Mesendoderm (in vitro differentiated cells): Measurements from ENCODE around the gene DDIT3. TPM values are rescaled to one million over a fixed set of nuclear protein-coding genes. Genes with fewer than 3 reads are reported as not detected.
A peak's percentile ranks its signal among the peaks of the same experiment; 100 is the strongest.

Experiments used
- DNase-seq: peaks from one replicate; pipeline ENCODE4 v3.0.0; 2013
- H2AK5ac ChIP-seq: 2 replicates; pipeline ENCODE4 v1.6.1; 2013; ENCODE audit warnings: low read length, inconsistent platforms
- H2BK120ac ChIP-seq: 2 replicates; pipeline ENCODE4 v1.6.1; 2013; ENCODE audit warnings: low read depth, mild to moderate bottlenecking, low read length, moderate library complexity, mixed read lengths
- H2BK15ac ChIP-seq: replicated peaks from 2 replicates; pipeline ENCODE4 v1.6.1; 2013; ENCODE audit warnings: low read depth, mild to moderate bottlenecking, moderate library complexity
- H2BK5ac ChIP-seq: 2 replicates; pipeline ENCODE4 v1.6.1; 2013; ENCODE audit warnings: low read length, inconsistent platforms
- H3K18ac ChIP-seq: 2 replicates; pipeline ENCODE4 v1.6.1; 2013; ENCODE audit warnings: mild to moderate bottlenecking, low read length, mixed read lengths
- H3K23ac ChIP-seq: one replicate; pipeline ENCODE4 v1.6.1; 2013; ENCODE audit warnings: low read length
- H3K27ac ChIP-seq: 2 replicates; pipeline ENCODE4 v1.5.1; 2013; ENCODE audit warnings: low read depth, mild to moderate bottlenecking, inconsistent platforms, low read length, moderate library complexity
- H3K27me3 ChIP-seq: 2 replicates; pipeline ENCODE4 v1.6.1; 2013; ENCODE audit warnings: low read length, control low read depth, mild to moderate bottlenecking, inconsistent platforms; ENCODE audit not compliant: insufficient read depth, poor library complexity
- H3K36me3 ChIP-seq: 2 replicates; pipeline ENCODE4 v1.6.1; 2013; ENCODE audit warnings: low read length, inconsistent platforms; ENCODE audit not compliant: control insufficient read depth, insufficient read depth
- H3K4ac ChIP-seq: one replicate; pipeline ENCODE4 v1.6.1; 2013; ENCODE audit warnings: low read depth, mild to moderate bottlenecking, low read length, moderate library complexity
- H3K4me1 ChIP-seq: 2 replicates; pipeline ENCODE4 v1.6.1; 2013; ENCODE audit warnings: low read depth, low read length, inconsistent platforms; ENCODE audit not compliant: control insufficient read depth
- H3K4me2 ChIP-seq: 2 replicates; pipeline ENCODE4 v1.6.1; 2013; ENCODE audit warnings: low read length
- H3K4me3 ChIP-seq: 2 replicates; pipeline ENCODE4 v1.5.1; 2013; ENCODE audit warnings: mild to moderate bottlenecking, low read length
- H3K56ac ChIP-seq: one replicate; pipeline ENCODE4 v1.6.1; 2013; ENCODE audit warnings: low read length
- H3K79me1 ChIP-seq: 2 replicates; pipeline ENCODE4 v1.6.1; 2013; ENCODE audit warnings: low read length, inconsistent platforms
- H3K79me2 ChIP-seq: 2 replicates; pipeline ENCODE4 v1.6.1; 2013; ENCODE audit warnings: mild to moderate bottlenecking, low read length; ENCODE audit not compliant: control insufficient read depth, insufficient read depth
- H3K9ac ChIP-seq: 2 replicates; pipeline ENCODE4 v1.6.1; 2013; ENCODE audit warnings: low read length, inconsistent platforms
- H4K5ac ChIP-seq: one replicate; pipeline ENCODE4 v1.6.1; 2013; ENCODE audit warnings: low read length
- H4K8ac ChIP-seq: one replicate; pipeline ENCODE4 v1.6.1; 2013; ENCODE audit warnings: low read depth, mild to moderate bottlenecking, control low read depth, low read length, moderate library complexity
- WGBS: extraction: QIAGEN DNeasy Blood & Tissue Kit; methylation state at CpG from one replicate; pipeline ENCODE4 v1.1.7; 2013; ENCODE audit warnings: low lambda C conversion rate, missing lambda C conversion rate; ENCODE audit not compliant: insufficient coverage; ENCODE audit errors: extremely low coverage; 5-methylcytosine and 5-hydroxymethylcytosine counted together
- polyA plus RNA-seq, 2 experiments: library from polyadenylated mRNA; stranded (reverse); fragments of 200-250 nt; gene quantifications; one replicate each; pipeline ENCODE4 v1.2.3, GENCODE V29; 2013

The DDIT3 gene
- 8.2 TPM for polyA plus RNA-seq (2013, experiment 1 of 2)
- polyA plus RNA-seq (2013, experiment 2 of 2), result 7.6 TPM

GRCh38 chr12:57520053-57520818 is at the start of gene DDIT3:
Gene DDIT3 (minus strand): TSS chr12:57520514. CDS start chr12:57517406, 3,108 bp downstream.
- H3K18ac ChIP-seq, result peak within 1 kb of the TSS; percentile 33
- H2BK15ac ChIP-seq, result no peak within 1 kb of the TSS
- no peaks in the 10 kb centered on the region for H3K27me3 ChIP-seq
- H4K5ac ChIP-seq, result no peak within 1 kb of the TSS
- H3K9ac ChIP-seq, result peak within 1 kb of the TSS; percentile 88
- peak within 1 kb of the TSS; percentile 90 for H3K56ac ChIP-seq
- peak within 1 kb of the TSS; percentile 67 for H3K4me3 ChIP-seq
- WGBS, result no CpG with 5 or more reads among the region's 52 CpGs
- H2AK5ac ChIP-seq, result no peak within 1 kb of the TSS
- peak within 1 kb of the TSS; percentile 19 for H2BK120ac ChIP-seq
- H3K27ac ChIP-seq, result peak within 1 kb of the TSS; percentile 86
- H3K4me2 ChIP-seq, result peak within 1 kb of the TSS; percentile 85
- H3K4me1 ChIP-seq, result peaks cover 9% of the 10 kb centered on the region
- H4K8ac ChIP-seq, result peak within 1 kb of the TSS; percentile 92
- peaks cover 5% of the 10 kb centered on the region for H3K79me2 ChIP-seq
- peak within 1 kb of the TSS; percentile 1 for H2BK5ac ChIP-seq
- H3K79me1 ChIP-seq, result peaks cover 11% of the 10 kb centered on the region
- peak within 1 kb of the TSS; percentile 70 for H3K23ac ChIP-seq
- peak; percentile 99 for DNase-seq
- peak within 1 kb of the TSS; percentile 6 for H3K4ac ChIP-seq
- H3K36me3 ChIP-seq, result peaks cover 17% of the 10 kb centered on the region

GRCh38 chr12:57569858-57570257 is 49.5 kb upstream of the DDIT3 start:
- H2BK5ac ChIP-seq, result no peak overlapping the region
- H2BK120ac ChIP-seq, result no peak overlapping the region
- WGBS, result no CpG with 5 or more reads among the region's 18 CpGs
- peaks cover 2% of the 10 kb centered on the region for H3K36me3 ChIP-seq
- no peaks in the 10 kb centered on the region for H3K79me2 ChIP-seq
- H2AK5ac ChIP-seq, result no peak overlapping the region
- no peak overlapping the region for H3K4me2 ChIP-seq
- no peak overlapping the region for H3K9ac ChIP-seq
- no peak overlapping the region for H3K27ac ChIP-seq
- H3K4ac ChIP-seq, result no peak overlapping the region
- H2BK15ac ChIP-seq, result no peak overlapping the region
- H3K79me1 ChIP-seq, result no peaks in the 10 kb centered on the region
- no peaks in the 10 kb centered on the region for H3K4me1 ChIP-seq
- no peak for DNase-seq
- H4K5ac ChIP-seq, result no peak overlapping the region
- no peak overlapping the region for H4K8ac ChIP-seq
- H3K18ac ChIP-seq, result no peak overlapping the region
- no peak overlapping the region for H3K56ac ChIP-seq
- H3K23ac ChIP-seq, result no peak overlapping the region
- H3K4me3 ChIP-seq, result no peak overlapping the region
- no peaks in the 10 kb centered on the region for H3K27me3 ChIP-seq

GRCh38 chr12:57568838-57569237 is 48.5 kb upstream of the DDIT3 start:
- no CpG with 5 or more reads among the region's 6 CpGs for WGBS
- H3K27ac ChIP-seq, result no peak overlapping the region
- H3K18ac ChIP-seq, result no peak overlapping the region
- no peak overlapping the region for H3K56ac ChIP-seq
- no peak overlapping the region for H3K4me3 ChIP-seq
- no peak overlapping the region for H3K4me2 ChIP-seq
- no peak overlapping the region for H2BK5ac ChIP-seq
- H4K8ac ChIP-seq, result no peak overlapping the region
- H3K79me1 ChIP-seq, result no peaks in the 10 kb centered on the region
- H3K27me3 ChIP-seq, result no peaks in the 10 kb centered on the region
- peaks cover 2% of the 10 kb centered on the region for H3K36me3 ChIP-seq
- H3K9ac ChIP-seq, result no peak overlapping the region
- H2AK5ac ChIP-seq, result no peak overlapping the region
- no peaks in the 10 kb centered on the region for H3K79me2 ChIP-seq
- no peaks in the 10 kb centered on the region for H3K4me1 ChIP-seq
- no peak for DNase-seq
- H2BK15ac ChIP-seq, result no peak overlapping the region
- no peak overlapping the region for H4K5ac ChIP-seq
- no peak overlapping the region for H2BK120ac ChIP-seq
- no peak overlapping the region for H3K23ac ChIP-seq
- H3K4ac ChIP-seq, result no peak overlapping the region

- Histone ChIP-seq H4K8ac (no peak overlapping the region), H3K36me3 (no peaks in the 10 kb centered on the region), H2BK120ac (no peak overlapping the region), H3K4ac (no peak overlapping the region), H3K9ac (no peak overlapping the region), H3K79me2 (no peaks in the 10 kb centered on the region), H2BK5ac (no peak overlapping the region), H3K23ac (peak overlapping the region; percentile 6), H3K18ac (no peak overlapping the region), H2BK15ac (no peak overlapping the region), H3K27me3 (no peaks in the 10 kb centered on the region), H3K4me2 (no peak overlapping the region), H2AK5ac (no peak overlapping the region), H3K79me1 (no peaks in the 10 kb centered on the region), H3K56ac (no peak overlapping the region), H3K4me1 (no peaks in the 10 kb centered on the region), H4K5ac (no peak overlapping the region), H3K27ac (no peak overlapping the region), H3K4me3 (no peak overlapping the region)
- no peak for DNase-seq
- no CpG with 5 or more reads among the region's 7 CpGs for whole genome bisulfite sequencing
Observed at GRCh38 chr12:57564178-57564740, 43.9 kb upstream of the DDIT3 start.

GRCh38 chr12:57563358-57563757 is 43.0 kb upstream of the DDIT3 start:
- no peak overlapping the region for H3K9ac ChIP-seq
- H2AK5ac ChIP-seq, result no peak overlapping the region
- H3K27me3 ChIP-seq, result no peaks in the 10 kb centered on the region
- no peak overlapping the region for H3K27ac ChIP-seq
- H2BK5ac ChIP-seq, result no peak overlapping the region
- no peak overlapping the region for H4K5ac ChIP-seq
- H2BK120ac ChIP-seq, result no peak overlapping the region
- H3K56ac ChIP-seq, result no peak overlapping the region
- H3K36me3 ChIP-seq, result no peaks in the 10 kb centered on the region
- H3K23ac ChIP-seq, result no peak overlapping the region
- H3K4me3 ChIP-seq, result no peak overlapping the region
- H3K4me2 ChIP-seq, result no peak overlapping the region
- H3K18ac ChIP-seq, result no peak overlapping the region
- H3K4ac ChIP-seq, result no peak overlapping the region
- no peak for DNase-seq
- H2BK15ac ChIP-seq, result no peak overlapping the region
- H3K79me1 ChIP-seq, result no peaks in the 10 kb centered on the region
- no peak overlapping the region for H4K8ac ChIP-seq
- no CpG with 5 or more reads among the region's 4 CpGs for WGBS
- no peaks in the 10 kb centered on the region for H3K79me2 ChIP-seq
- H3K4me1 ChIP-seq, result no peaks in the 10 kb centered on the region
